Liver (tissue), 9 donors: ENCODE data around the gene PRPF19. TPM values are rescaled to one million over a fixed set of nuclear protein-coding genes. Genes with fewer than 3 reads are reported as not detected.

Experiments
- DNase-seq: peaks from one replicate; pipeline ENCODE4 v3.0.0-alpha.2; 2017; ENCODE audit warnings: low spot score
- H3K27ac ChIP-seq, 2 donors: one replicate each; pipeline ENCODE4 v1.7.0; 2013; ENCODE audit warnings: inconsistent platforms in 2 of 2, low read length in 2 of 2, control low read depth in 1 of 2, low read depth in 1 of 2, mild to moderate bottlenecking in 1 of 2
- H3K27me3 ChIP-seq, 4 donors: one replicate each; pipeline versions ENCODE4 v1.6.1 to v1.7.0; 2013; ENCODE audit warnings: low read length in 3 of 4, inconsistent platforms in 1 of 4, mild to moderate bottlenecking in 1 of 4, moderate library complexity in 1 of 4; ENCODE audit not compliant: control insufficient read depth in 4 of 4, insufficient read depth in 4 of 4
- H3K36me3 ChIP-seq, 4 donors: one replicate each; pipeline versions ENCODE4 v1.6.1 to v1.7.0; 2013; ENCODE audit warnings: low read length in 3 of 4, mild to moderate bottlenecking in 3 of 4, low read depth in 1 of 4, moderate library complexity in 1 of 4; ENCODE audit not compliant: control insufficient read depth in 4 of 4, insufficient read depth in 3 of 4
- H3K4me1 ChIP-seq, 4 donors: one replicate each; pipeline versions ENCODE4 v1.6.1 to v1.7.0; 2013; ENCODE audit warnings: low read length in 3 of 4, mild to moderate bottlenecking in 3 of 4, moderate library complexity in 1 of 4; ENCODE audit not compliant: control insufficient read depth in 4 of 4, insufficient read depth in 4 of 4
- H3K4me3 ChIP-seq, 3 donors: one replicate each; pipeline versions ENCODE4 v1.6.1 to v1.7.0; 2013; ENCODE audit warnings: low read length in 3 of 3, control low read depth in 1 of 3, low read depth in 1 of 3, mild to moderate bottlenecking in 1 of 3
- H3K9ac ChIP-seq, 2 donors: one replicate each; pipeline ENCODE4 v1.7.0; 2013; ENCODE audit warnings: low read length in 2 of 2, mild to moderate bottlenecking in 2 of 2, moderate library complexity in 2 of 2, control low read depth in 1 of 2, low read depth in 1 of 2
- H3K9me3 ChIP-seq, 4 donors: one replicate each; pipeline versions ENCODE4 v1.6.1 to v1.7.0; 2013; ENCODE audit warnings: low read length in 3 of 4; ENCODE audit not compliant: control insufficient read depth in 4 of 4
- EGR1 ChIP-seq, 2 donors: IDR thresholded peaks; 2 replicates each; pipeline ENCODE4 v1.6.1; 2016 to 2018; ENCODE audit warnings: antibody characterized with exemption in 2 of 2, low read depth in 2 of 2
- FOXA2 ChIP-seq: IDR thresholded peaks from 2 replicates; pipeline ENCODE4 v1.6.1; 2016; ENCODE audit warnings: antibody characterized with exemption
- GABPA ChIP-seq, 2 donors: IDR thresholded peaks in 1 of 2; conservative IDR thresholded peaks in 1 of 2; 2 replicates each; pipeline ENCODE4 v1.6.1; 2016; ENCODE audit warnings: antibody characterized with exemption in 2 of 2, mild to moderate bottlenecking in 1 of 2, moderate library complexity in 1 of 2
- HNF4A ChIP-seq, 2 donors: conservative IDR thresholded peaks; 2 replicates each; pipeline ENCODE4 v1.6.1; 2016; ENCODE audit warnings: antibody characterized with exemption in 2 of 2, mild to moderate bottlenecking in 2 of 2
- HNF4G ChIP-seq: IDR thresholded peaks from 2 replicates; pipeline ENCODE4 v1.6.1; 2016; ENCODE audit warnings: antibody characterized with exemption
- JUND ChIP-seq, 2 donors: IDR thresholded peaks; 2 replicates each; pipeline ENCODE4 v1.6.1; 2016; ENCODE audit warnings: antibody characterized with exemption in 2 of 2
- NR2F2 ChIP-seq: IDR thresholded peaks from 2 replicates; pipeline ENCODE4 v1.6.1; 2016; ENCODE audit warnings: antibody characterized with exemption
- RAD21 ChIP-seq, 2 donors: IDR thresholded peaks; 2 replicates each; pipeline ENCODE4 v1.6.1; 2016; ENCODE audit warnings: antibody characterized with exemption in 2 of 2, mild to moderate bottlenecking in 2 of 2
- YY1 ChIP-seq: IDR thresholded peaks from 2 replicates; pipeline ENCODE4 v1.6.1; 2016; ENCODE audit warnings: antibody characterized with exemption, mild to moderate bottlenecking
- WGBS: extraction: QIAGEN DNeasy Blood & Tissue Kit; methylation state at CpG from one replicate; pipeline ENCODE4 v1.1.7; 2013; 5-methylcytosine and 5-hydroxymethylcytosine counted together
- polyA plus RNA-seq, 2 donors: library from polyadenylated mRNA; stranded (reverse) in 1 of 2; unstranded in 1 of 2; fragments of 200-250 nt in 1 of 2; fragments of >200 nt in 1 of 2; fragmentation: Nextera tagmentation in 1 of 2; extraction: Ambion mirVana in 1 of 2; gene quantifications; one replicate each; pipeline versions ENCODE4 v1.2.1 to v1.2.3, GENCODE V29; 2013 to 2015
- total RNA-seq, 2 donors: library from RNA; depleted of rRNA; stranded (reverse); fragments of >200 nt; gene quantifications; one replicate each; pipeline ENCODE4 v1.2.3, GENCODE V29; 2014
- TF ChIP-seq, protein P1 (sequence below): IDR thresholded peaks from 2 replicates; pipeline ENCODE4 v1.6.1; 2016; ENCODE audit warnings: antibody characterized with exemption
- TF ChIP-seq, protein P2 (sequence below): IDR thresholded peaks from 2 replicates; pipeline ENCODE4 v1.6.1; 2016; ENCODE audit warnings: antibody characterized with exemption
- TF ChIP-seq, protein P3 (sequence below): IDR thresholded peaks from 2 replicates; pipeline ENCODE4 v1.6.1; 2016; ENCODE audit warnings: antibody characterized with exemption
- donor health status: healthy.
- donor health status: healthy.
- donor health status: healthy.
- donor health status: healthy.
- donor health status: healthy.

The PRPF19 gene
- total and polyA plus RNA-seq, 4 donors = 25.4 to 57.1 (median 40.4) TPM

DNA sequence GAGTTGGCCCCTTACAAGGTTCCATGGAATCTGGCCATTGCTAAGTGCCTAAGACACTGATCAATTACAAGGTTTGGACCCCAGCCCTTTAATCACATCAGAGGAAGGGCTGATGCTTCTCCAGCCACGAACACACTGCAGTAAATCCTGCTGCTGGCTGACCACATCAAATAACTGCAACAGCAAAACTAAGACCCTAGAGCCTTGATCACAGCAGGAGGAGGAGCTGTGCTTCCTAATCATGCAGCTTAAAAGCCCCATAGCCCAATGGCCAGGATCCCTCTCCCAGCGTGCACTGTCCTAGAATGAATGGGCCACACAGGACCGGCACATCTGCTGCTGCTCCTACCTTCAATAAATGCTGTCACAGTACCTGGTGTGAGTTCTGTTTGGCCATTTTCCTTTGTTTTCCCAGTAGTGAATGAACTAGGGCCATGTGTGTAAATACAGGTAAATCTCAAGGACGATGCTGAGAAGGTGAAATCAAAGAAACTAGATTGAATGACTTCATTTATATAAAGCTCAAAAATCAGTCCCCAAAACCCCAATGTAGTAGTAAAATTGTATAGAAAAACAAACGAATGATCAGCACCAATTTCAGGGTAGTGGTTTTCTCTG, 26.3 kb downstream of the PRPF19 start:
- no peak overlapping the region for H3K4me3 ChIP-seq
- no peaks in the 10 kb centered on the region for H3K4me1 ChIP-seq
- H3K27ac ChIP-seq = no peak overlapping the region
- H3K27me3 ChIP-seq = no peaks in the 10 kb centered on the region
- 92% methylated on average over 5 of the region's 5 CpGs for WGBS
- TF ChIP-seq YY1 = no peak
- no peak for TF ChIP-seq FOXA2
- TF ChIP-seq, protein P1, sequence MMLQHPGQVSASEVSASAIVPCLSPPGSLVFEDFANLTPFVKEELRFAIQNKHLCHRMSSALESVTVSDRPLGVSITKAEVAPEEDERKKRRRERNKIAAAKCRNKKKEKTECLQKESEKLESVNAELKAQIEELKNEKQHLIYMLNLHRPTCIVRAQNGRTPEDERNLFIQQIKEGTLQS = no peak
- TF ChIP-seq RAD21 (IDR thresholded peaks at IDR 0.05) = no peak
- no peak for TF ChIP-seq GABPA (IDR thresholded peaks at IDR 0.05 in 1 of 2, conservative IDR thresholded peaks at IDR 0.05 in 1 of 2)
- TF ChIP-seq, protein P2, sequence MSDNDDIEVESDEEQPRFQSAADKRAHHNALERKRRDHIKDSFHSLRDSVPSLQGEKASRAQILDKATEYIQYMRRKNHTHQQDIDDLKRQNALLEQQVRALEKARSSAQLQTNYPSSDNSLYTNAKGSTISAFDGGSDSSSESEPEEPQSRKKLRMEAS = no peak
- TF ChIP-seq HNF4G = no peak
- no peak for TF ChIP-seq EGR1 (IDR thresholded peaks at IDR 0.05; ENCODE audit: low read depth in 2 of 2)
- TF ChIP-seq, protein P3, sequence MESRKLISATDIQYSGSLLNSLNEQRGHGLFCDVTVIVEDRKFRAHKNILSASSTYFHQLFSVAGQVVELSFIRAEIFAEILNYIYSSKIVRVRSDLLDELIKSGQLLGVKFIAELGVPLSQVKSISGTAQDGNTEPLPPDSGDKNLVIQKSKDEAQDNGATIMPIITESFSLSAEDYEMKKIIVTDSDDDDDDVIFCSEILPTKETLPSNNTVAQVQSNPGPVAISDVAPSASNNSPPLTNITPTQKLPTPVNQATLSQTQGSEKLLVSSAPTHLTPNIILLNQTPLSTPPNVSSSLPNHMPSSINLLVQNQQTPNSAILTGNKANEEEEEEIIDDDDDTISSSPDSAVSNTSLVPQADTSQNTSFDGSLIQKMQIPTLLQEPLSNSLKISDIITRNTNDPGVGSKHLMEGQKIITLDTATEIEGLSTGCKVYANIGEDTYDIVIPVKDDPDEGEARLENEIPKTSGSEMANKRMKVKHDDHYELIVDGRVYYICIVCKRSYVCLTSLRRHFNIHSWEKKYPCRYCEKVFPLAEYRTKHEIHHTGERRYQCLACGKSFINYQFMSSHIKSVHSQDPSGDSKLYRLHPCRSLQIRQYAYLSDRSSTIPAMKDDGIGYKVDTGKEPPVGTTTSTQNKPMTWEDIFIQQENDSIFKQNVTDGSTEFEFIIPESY = no peak
- TF ChIP-seq JUND (IDR thresholded peaks at IDR 0.05) = no peak
- no peak for TF ChIP-seq NR2F2
- H3K36me3 ChIP-seq = peaks cover 2 to 22% (median 17%) of the 10 kb centered on the region in 4 donors
- no peaks in the 10 kb centered on the region for H3K9me3 ChIP-seq
- no peak for DNase-seq
- H3K9ac ChIP-seq = no peak overlapping the region

DNA sequence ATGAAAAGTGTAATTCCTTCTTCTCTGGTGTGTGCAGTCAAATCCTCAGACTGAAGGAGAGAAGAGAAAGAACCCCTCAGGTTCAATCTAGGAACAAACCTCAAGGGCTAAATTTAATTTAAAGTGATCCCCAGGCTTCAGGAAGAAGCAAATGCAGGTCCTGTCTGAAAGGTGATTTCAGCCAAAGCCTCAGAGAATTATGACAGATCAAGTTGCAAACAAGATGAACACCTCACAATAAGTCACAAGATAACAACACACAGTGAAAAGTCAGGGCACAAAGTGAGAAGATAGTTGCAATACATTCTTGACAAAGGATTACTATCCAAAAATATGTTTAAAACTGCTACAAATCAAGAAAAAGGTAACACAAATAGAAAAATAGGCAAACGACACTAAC, 27.3 kb downstream of the PRPF19 start:
- Histone ChIP-seq H3K27ac (no peak overlapping the region), H3K4me1 (no peaks in the 10 kb centered on the region), H3K4me3 (no peak overlapping the region), H3K9me3 (no peaks in the 10 kb centered on the region), H3K9ac (no peak overlapping the region), H3K27me3 (no peaks in the 10 kb centered on the region), H3K36me3 (peaks cover 2 to 22% (median 17%) of the 10 kb centered on the region in 4 donors)
- no peak for DNase-seq
- TF ChIP-seq HNF4A (conservative IDR thresholded peaks at IDR 0.05) (no peak), GABPA (IDR thresholded peaks at IDR 0.05 in 1 of 2, conservative IDR thresholded peaks at IDR 0.05 in 1 of 2) (no peak), RAD21 (IDR thresholded peaks at IDR 0.05) (no peak), FOXA2 (no peak), HNF4G (no peak)
- TF ChIP-seq, protein P1 = no peak
- WGBS = 94% methylated on average over 1 of the region's 1 CpG

DNA sequence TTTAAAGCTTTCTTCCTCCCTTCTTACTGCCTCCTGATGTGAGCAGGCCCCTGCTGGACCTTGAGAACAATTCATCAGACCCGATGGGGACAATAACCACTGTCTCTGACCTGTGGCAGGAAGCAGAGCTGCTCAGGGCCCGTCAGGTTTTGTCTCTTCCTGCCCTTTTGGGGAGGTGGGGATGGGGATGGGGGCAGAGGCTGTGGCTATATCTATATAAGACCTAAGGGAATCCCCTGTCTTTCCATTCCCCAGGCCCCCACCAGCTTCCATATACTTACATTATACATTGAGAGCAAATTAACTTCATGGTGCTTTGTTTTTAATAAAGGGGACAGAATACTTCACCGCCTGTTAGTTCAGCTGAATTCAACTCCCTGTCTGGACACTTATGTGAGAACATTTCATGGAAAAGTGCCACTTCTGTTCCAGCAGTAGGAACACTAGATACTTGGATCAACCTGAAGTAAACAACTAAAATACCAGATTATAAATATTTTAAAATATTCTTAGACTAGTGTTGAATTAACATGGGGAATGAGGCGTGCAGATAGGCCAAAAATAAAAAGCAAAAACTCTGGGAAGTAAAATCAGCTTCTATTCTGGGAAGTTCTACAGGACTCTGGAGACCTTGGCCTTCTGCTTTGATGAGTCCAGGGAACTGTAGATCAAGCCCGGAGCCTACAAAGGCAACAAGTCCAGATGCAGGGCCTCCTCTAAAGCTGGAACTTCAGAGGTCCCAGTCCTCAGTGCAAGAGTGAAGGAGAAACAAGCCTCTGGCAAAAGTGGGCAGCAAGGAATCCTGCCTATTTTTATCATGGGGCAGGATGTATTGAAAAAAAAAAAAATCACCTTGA, 27.9 kb downstream of the PRPF19 start:
- Histone ChIP-seq H3K36me3 (peaks cover 2 to 22% (median 17%) of the 10 kb centered on the region in 4 donors), H3K4me1 (no peaks in the 10 kb centered on the region), H3K27ac (no peak overlapping the region), H3K9me3 (no peaks in the 10 kb centered on the region), H3K4me3 (no peak overlapping the region), H3K27me3 (no peaks in the 10 kb centered on the region), H3K9ac (no peak overlapping the region)
- no peak for DNase-seq
- no peak for TF ChIP-seq HNF4G
- WGBS = 88% methylated on average over 5 of the region's 5 CpGs
